ENCODE results near the gene VAC14.

The VAC14 gene

GRCh38 chr16:70687671-70688245, 113.2 kb downstream of the VAC14 start:
- H3K27ac ChIP-seq (replicated peaks) = no peak overlapping the region

GRCh38 chr16:70687102-70687511, 113.9 kb downstream of the VAC14 start:
- DNase-seq (ENCODE audit: low read depth in 1 of 2, low spot score in 1 of 2) = no peak
- TF ChIP-seq CTCF (IDR thresholded peaks at IDR 0.05; ENCODE audit: insufficient read depth, low read length) = no peak
- H3K27ac ChIP-seq (replicated peaks) = no peak overlapping the region
- no peaks in the 10 kb centered on the region for H3K27me3 ChIP-seq (ENCODE audit: insufficient read depth, poor library complexity, severe bottlenecking)
- H3K4me3 ChIP-seq (replicated peaks; ENCODE audit: insufficient read depth, low read length) = no peak overlapping the region

More at GRCh38 chr16:70687671-70688245, 113.2 kb downstream of the VAC14 start:
- H3K27me3 ChIP-seq (ENCODE audit: insufficient read depth, poor library complexity, severe bottlenecking) = no peaks in the 10 kb centered on the region
- no peak overlapping the region for H3K4me3 ChIP-seq (replicated peaks; ENCODE audit: insufficient read depth, low read length)
- TF ChIP-seq SPI1 (IDR thresholded peaks at IDR 0.05; ENCODE audit: borderline replicate concordance, low read depth) (no peak), CTCF (IDR thresholded peaks at IDR 0.05; ENCODE audit: insufficient read depth, low read length) (no peak), POLR2AphosphoS5 (IDR thresholded peaks at IDR 0.05; ENCODE audit: low read depth) (no peak), REST (IDR thresholded peaks at IDR 0.05; ENCODE audit: insufficient replicate concordance, low read depth) (no peak), GABPA (IDR thresholded peaks at IDR 0.05; ENCODE audit: low read depth) (no peak)
- DNase-seq (ENCODE audit: low read depth in 1 of 2, low spot score in 1 of 2) = no peak

GRCh38 chr16:70686376-70687101, 114.4 kb downstream of the VAC14 start:
- no peaks in the 10 kb centered on the region for H3K27me3 ChIP-seq (ENCODE audit: insufficient read depth, poor library complexity, severe bottlenecking)
- H3K4me3 ChIP-seq (replicated peaks; ENCODE audit: insufficient read depth, low read length) = peak overlapping the region; percentile 56; the same call in 1 of the 2 replicates
- TF ChIP-seq GABPA (IDR thresholded peaks at IDR 0.05; ENCODE audit: low read depth) (no peak), REST (IDR thresholded peaks at IDR 0.05; ENCODE audit: insufficient replicate concordance, low read depth) (no peak), POLR2AphosphoS5 (IDR thresholded peaks at IDR 0.05; ENCODE audit: low read depth) (no peak; the same call in none of the 2 replicates), CTCF (IDR thresholded peaks at IDR 0.05; ENCODE audit: insufficient read depth, low read length) (no peak), SPI1 (IDR thresholded peaks at IDR 0.05; ENCODE audit: borderline replicate concordance, low read depth) (no peak)
- peak overlapping the region; percentile 37 for H3K27ac ChIP-seq (replicated peaks)
- no peak for DNase-seq (ENCODE audit: low read depth in 1 of 2, low spot score in 1 of 2)
